GM21423 (cell line): ENCODE results near the gene RAD51B.

Experiments used
- ATAC-seq: cut with Tn5 transposase; IDR thresholded peaks from one replicate; pipeline ENCODE4 v1.9.1; 2021; ENCODE audit warnings: mild to moderate bottlenecking, moderate library complexity; ENCODE audit not compliant: unreplicated experiment

RAD51B gene

GRCh38 chr14:68551045-68551683, 731.6 kb downstream of the RAD51B start:
- no peak for ATAC-seq

GRCh38 chr14:68552075-68552474, 732.5 kb downstream of the RAD51B start:
- no peak for ATAC-seq

DNA sequence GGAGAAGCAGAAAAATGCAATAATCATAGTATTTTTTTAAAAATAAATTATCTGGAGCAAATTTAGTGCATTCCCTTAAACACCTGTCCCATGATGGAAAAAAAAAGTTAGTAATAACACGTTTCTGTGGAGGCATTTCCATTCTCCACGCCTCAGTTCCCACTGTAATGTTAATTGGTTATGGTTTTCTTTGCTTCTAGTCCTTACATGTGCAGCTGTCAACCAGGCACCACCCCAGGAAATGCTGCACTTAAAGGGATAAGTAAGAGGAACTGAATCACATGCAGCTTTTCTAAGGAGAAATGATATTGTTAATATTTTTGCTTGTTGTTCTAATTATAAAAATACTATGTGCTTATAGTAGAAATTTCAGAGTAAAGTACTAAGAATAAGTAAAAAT, 733.0 kb downstream of the RAD51B start:
- ATAC-seq = no peak

DNA sequence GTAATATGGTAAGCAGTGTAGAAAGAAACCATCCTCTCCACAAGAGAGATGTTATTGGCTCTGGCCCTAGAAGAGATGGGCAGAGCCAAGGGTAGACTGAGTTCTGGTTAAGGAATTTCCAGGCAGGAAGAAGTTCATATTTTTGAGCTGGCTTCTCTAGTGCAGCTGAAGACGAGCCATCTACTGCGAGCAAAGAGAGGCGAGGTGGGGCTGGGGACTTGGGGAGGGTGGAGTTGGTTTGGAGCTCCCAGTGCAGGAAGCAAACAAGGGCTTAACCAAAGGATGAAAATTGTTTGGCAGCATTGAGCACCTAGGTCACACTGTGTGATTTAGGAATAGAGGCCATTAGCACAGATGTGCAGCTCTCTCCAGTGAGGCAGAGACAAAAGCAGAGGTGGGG, 733.7 kb downstream of the RAD51B start:
- ATAC-seq = no peak

- ATAC-seq = no peak
Measured at GRCh38 chr14:68554231-68554630, 734.7 kb downstream of the RAD51B start.

DNA sequence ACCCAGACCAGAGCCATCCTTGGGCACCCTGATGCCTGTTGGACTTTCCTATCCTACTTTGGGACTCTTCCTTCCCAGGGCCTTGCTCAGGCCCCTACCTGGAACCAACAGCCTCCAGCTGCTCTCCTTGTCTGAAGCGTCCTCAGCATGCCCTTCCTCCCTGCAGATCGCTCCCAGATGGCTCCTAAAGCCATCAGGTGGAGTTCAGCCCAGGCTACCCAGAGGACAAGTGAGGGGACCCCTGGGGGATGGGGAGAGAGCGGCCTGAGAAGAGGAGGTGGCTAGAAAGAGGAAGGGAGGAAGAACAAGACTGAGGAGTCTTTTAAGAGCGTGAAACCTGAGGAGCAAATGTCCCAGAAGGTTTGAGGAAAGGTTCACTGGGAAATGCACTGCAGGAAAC, 736.7 kb downstream of the RAD51B start:
- no peak for ATAC-seq

DNA sequence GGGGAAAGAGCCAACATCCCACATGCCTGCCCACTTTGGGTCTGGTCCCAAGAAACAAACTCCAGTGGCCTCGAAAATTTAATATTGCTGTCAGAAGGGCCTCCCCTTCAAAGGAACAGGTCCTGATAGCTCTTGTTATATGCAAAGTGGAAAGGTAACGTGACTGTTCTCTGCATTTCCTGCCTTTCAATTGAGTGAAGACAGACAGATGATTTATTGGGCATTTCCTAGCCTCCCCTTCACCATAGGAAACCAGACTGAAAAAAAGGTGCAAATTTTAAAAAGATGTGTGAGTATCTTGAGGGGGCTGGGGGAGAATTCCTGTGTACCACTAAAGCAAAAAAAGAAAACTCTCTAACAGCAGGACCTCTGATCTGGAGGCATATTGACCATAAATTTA, 738.1 kb downstream of the RAD51B start:
- no peak for ATAC-seq

DNA sequence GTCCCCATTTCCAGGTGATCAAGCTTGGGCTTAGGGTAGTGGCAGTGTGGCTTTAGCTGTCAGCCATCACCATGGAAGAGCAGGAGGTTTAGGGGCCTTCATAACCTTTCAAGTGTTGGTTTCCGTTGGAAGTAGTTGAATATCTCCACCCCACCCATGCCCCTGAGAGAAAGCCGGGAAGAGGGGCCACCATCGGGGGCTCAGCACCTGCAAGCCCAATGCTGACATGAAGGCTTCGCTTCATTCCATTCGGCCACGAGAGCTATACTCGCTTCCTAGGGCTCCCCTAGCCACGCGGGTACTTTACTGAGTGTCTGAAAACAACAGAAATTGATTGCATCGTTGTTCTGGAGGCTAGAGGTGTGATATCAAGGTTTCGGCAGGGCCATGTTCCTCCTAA, 738.5 kb downstream of the RAD51B start:
- ATAC-seq = no peak

- no peak for ATAC-seq
Measured at GRCh38 chr14:68559949-68560348, 740.4 kb downstream of the RAD51B start.

DNA sequence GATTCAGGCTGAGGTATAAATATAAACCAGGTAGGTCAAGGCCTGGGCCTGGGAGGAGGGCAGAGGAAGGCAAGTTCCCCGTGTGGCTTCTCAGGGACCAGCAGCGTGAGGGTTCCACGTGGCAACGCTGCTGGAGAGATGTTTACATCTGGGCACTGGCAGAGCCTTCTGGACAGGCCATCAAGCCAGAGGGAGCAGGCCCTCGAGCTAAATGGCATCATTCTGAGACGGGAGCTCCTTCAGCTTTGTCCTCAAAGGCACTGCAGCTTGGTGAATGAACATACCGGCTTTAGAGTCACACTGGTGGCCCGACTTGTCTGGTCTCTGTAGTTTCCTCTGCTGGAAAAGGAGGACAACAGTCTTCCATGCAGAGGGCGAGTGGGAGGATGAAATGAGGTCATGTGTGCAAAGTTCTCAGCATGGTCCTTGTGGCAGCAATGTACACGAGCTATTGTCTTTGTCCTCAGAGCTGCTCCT, 742.0 kb downstream of the RAD51B start:
- ATAC-seq = no peak

- no peak for ATAC-seq
Measured at GRCh38 chr14:68562911-68563250, 743.3 kb downstream of the RAD51B start.

GRCh38 chr14:68563251-68564131, 743.9 kb downstream of the RAD51B start:
- ATAC-seq = no peak

- ATAC-seq = no peak
Measured at GRCh38 chr14:68564191-68564825, 744.7 kb downstream of the RAD51B start.

DNA sequence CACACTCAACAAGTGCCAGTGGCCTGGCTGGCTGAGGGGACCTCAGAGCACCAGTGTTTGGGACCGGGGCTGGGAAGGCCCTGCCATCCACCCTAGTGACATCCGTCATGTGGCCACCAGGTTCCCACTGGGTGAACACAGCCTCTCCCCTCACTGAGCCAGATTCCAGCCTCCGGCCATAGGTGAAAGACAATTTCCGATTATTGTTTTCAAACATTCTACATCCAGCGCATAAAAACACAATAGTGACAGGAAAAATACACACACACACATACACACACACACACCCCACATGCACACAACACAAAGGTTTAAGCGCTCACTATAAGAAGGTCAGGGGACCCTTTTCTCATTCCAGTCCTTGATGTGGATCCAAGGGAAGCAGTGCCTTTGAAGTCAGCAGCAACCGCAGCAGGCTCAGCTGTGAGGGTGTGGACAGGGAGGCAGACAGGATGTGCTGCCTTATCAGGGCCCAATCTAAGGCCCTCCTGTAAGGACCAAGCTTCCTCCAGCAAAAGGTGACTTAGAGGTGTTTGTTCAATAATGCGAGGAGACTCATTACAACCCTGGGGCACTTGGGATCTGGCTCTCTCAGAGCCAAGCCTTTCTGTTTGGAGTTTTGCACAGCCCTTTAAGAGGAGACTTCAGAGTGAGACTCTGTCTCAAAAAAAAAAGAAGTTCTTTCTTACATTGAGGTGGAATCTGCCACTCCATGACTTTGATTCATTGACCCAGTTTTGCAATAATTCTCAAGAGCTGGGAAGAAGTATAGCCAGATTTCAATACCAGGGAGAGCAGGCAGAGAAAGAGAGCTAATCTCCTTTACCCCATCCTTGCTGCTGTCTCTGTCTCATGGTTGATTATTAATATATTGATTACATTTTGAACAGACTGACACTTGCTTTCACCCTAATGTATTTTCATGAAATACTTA, 745.5 kb downstream of the RAD51B start:
- no peak for ATAC-seq

DNA sequence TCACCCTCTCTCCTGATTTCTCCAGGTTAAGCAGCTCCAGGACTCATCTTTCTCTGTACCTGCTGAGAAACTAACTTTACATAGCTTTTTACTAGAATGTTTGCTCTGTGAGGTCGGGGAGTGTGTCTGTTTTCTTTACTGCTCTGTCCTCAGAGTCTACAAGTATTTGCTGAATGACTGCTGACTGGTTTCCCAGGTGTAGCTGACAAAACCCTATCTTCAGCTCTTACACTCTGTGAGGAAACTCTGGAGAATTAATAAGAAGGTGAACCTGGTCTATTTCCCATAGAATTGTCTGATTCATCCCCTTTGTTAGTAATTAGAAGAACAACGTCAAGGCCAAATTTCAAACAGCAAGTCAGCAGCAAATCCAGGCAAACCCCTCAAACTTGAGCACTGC, 746.5 kb downstream of the RAD51B start:
- ATAC-seq = no peak

GRCh38 chr14:68568907-68569897, 749.6 kb downstream of the RAD51B start:
- no peak for ATAC-seq

GRCh38 chr14:68569970-68570409, 750.4 kb downstream of the RAD51B start:
- no peak for ATAC-seq

- ATAC-seq = no peak
Measured at GRCh38 chr14:68571114-68571591, 751.6 kb downstream of the RAD51B start.

- no peak for ATAC-seq
Measured at GRCh38 chr14:68571928-68572525, 752.4 kb downstream of the RAD51B start.
